Naive thymus-derived CD8-positive, alpha-beta T cell (primary cell): ENCODE data around the gene TRMT10A. TPM values are rescaled to one million over a fixed set of nuclear protein-coding genes. Genes with fewer than 3 reads are reported as not detected.

Source experiments
- polyA plus RNA-seq, 3 donors: library from polyadenylated mRNA; unstranded; fragments of 300-500 nt; fragmentation: Illumina TruSeq; gene quantifications; one replicate each; pipeline ENCODE4 v1.2.3, GENCODE V29; 2021
- total RNA-seq, 8 experiments: library from RNA in 2 of 8; stranded (reverse) in 2 of 8; gene quantifications; one replicate each; pipeline ENCODE4 v1.2.3 and lab custom pipeline; 2021 to 2026

Gene TRMT10A
- total and polyA plus RNA-seq, 5 experiments from 2014 or later = 2.5 to 8.7 (median 2.9) TPM

Other genes with a start within 250 kb of the TRMT10A start
- gene ADH1B, start 242.6 kb downstream of the TRMT10A start, total RNA-seq = not detected
- not detected for gene ADH1B, start 242.6 kb downstream of the TRMT10A start, polyA plus RNA-seq
- gene ADH1C, start 211.3 kb downstream of the TRMT10A start, total RNA-seq = not detected
- not detected for gene ADH1C, start 211.3 kb downstream of the TRMT10A start, polyA plus RNA-seq
- gene ADH7, start 128.7 kb downstream of the TRMT10A start, total RNA-seq = not detected
- gene ADH7, start 128.7 kb downstream of the TRMT10A start, polyA plus RNA-seq = not detected
- not detected for gene C4orf17, start 53.0 kb downstream of the TRMT10A start, total RNA-seq
- gene C4orf17, start 53.0 kb downstream of the TRMT10A start, polyA plus RNA-seq = not detected
- under 1 TPM in 1 of 2 experiments, not detected in 1; 0.73 TPM for gene MTTP, start 10.8 kb upstream of the TRMT10A start, total RNA-seq
- gene MTTP, start 10.8 kb upstream of the TRMT10A start, polyA plus RNA-seq = not detected
- gene C4orf54, start 93.8 kb upstream of the TRMT10A start, total RNA-seq = not detected
- gene C4orf54, start 93.8 kb upstream of the TRMT10A start, polyA plus RNA-seq = not detected